Fibroblast of lung (primary cell): Measurements from ENCODE around the gene RNFT2. TPM values are rescaled to one million over a fixed set of nuclear protein-coding genes. Genes with fewer than 3 reads are reported as not detected.

Experiments used
- DNase-seq, 2 donors: peaks; one replicate each; pipeline versions ENCODE4 v3.0.0 to v3.0.0-alpha.2; 2010; ENCODE audit warnings: low read depth in 2 of 2
- H2AFZ ChIP-seq: 2 replicates; pipeline ENCODE4 v1.5.1; 2012; ENCODE audit warnings: low read length, control low read depth, inconsistent platforms
- H3K27ac ChIP-seq: 2 replicates; pipeline ENCODE4 v1.5.1; 2011; ENCODE audit warnings: low read length, control low read depth; ENCODE audit not compliant: insufficient read depth
- H3K27me3 ChIP-seq: 2 replicates; pipeline ENCODE4 v1.5.1; 2011; ENCODE audit warnings: mild to moderate bottlenecking, low read length; ENCODE audit not compliant: control insufficient read depth, insufficient read depth
- H3K36me3 ChIP-seq: 2 replicates; pipeline ENCODE4 v1.5.1; 2011; ENCODE audit warnings: low read length; ENCODE audit not compliant: control insufficient read depth, insufficient read depth
- H3K4me1 ChIP-seq: 2 replicates; pipeline ENCODE4 v1.5.1; 2011; ENCODE audit warnings: low read length; ENCODE audit not compliant: control insufficient read depth, insufficient read depth; ENCODE audit errors: extremely low read depth
- H3K4me2 ChIP-seq: 2 replicates; pipeline ENCODE4 v1.5.1; 2011; ENCODE audit warnings: low read length, control low read depth; ENCODE audit not compliant: insufficient read depth; ENCODE audit errors: extremely low read depth
- H3K4me3 ChIP-seq, 4 experiments: fragments of 200-600 bp in 1 of 4; sonication (generic) in 1 of 4; replicated peaks in 1 of 4; 2 replicates each; pipeline ENCODE4 v1.5.1; 2011 to 2016; ENCODE audit warnings: low read length in 4 of 4, low read depth in 3 of 4, mild to moderate bottlenecking in 3 of 4, control low read depth in 2 of 4, inconsistent platforms in 1 of 4, mixed read lengths in 1 of 4; ENCODE audit not compliant: insufficient read depth in 1 of 4; ENCODE audit errors: control extremely low read depth in 1 of 4
- H3K79me2 ChIP-seq: 2 replicates; pipeline ENCODE4 v1.5.1; 2012; ENCODE audit warnings: mild to moderate bottlenecking, low read length, inconsistent platforms; ENCODE audit not compliant: control insufficient read depth, insufficient read depth
- H3K9ac ChIP-seq: 2 replicates; pipeline ENCODE4 v1.5.1; 2011; ENCODE audit warnings: mild to moderate bottlenecking, low read length, control low read depth; ENCODE audit not compliant: insufficient read depth
- H3K9me3 ChIP-seq: 2 replicates; pipeline ENCODE4 v1.5.1; 2012; ENCODE audit warnings: low read depth, low read length; ENCODE audit not compliant: control insufficient read depth, insufficient read depth
- H4K20me1 ChIP-seq: 2 replicates; pipeline ENCODE4 v1.5.1; 2011; ENCODE audit warnings: low read length; ENCODE audit not compliant: control insufficient read depth, insufficient read depth; ENCODE audit errors: extremely low read depth
- CTCF ChIP-seq, 2 donors: IDR thresholded peaks in 1 of 2; conservative IDR thresholded peaks in 1 of 2; 1 replicate in 1 of 2; 2 replicates in 1 of 2; pipeline ENCODE4 v1.5.1; 2011 to 2012; ENCODE audit warnings: low read length in 2 of 2, control low read depth in 1 of 2, inconsistent platforms in 1 of 2, low read depth in 1 of 2, mild to moderate bottlenecking in 1 of 2
- EZH2 ChIP-seq: IDR thresholded peaks from 2 replicates; pipeline ENCODE4 v1.5.1; 2012; ENCODE audit warnings: low read length, control low read depth, mild to moderate bottlenecking; ENCODE audit errors: missing control alignments
- polyA minus RNA-seq: library from RNA; depleted of rRNA, polyadenylated mRNA; stranded (reverse); fragments of >200 nt; gene quantifications from 2 replicates; pipeline ENCODE4 v1.2.3, GENCODE V29; 2011; ENCODE audit warnings: low replicate concordance
- polyA plus RNA-seq, 2 donors: library from polyadenylated mRNA; depleted of rRNA in 1 of 2; stranded (reverse) in 1 of 2; unstranded in 1 of 2; fragments of >200 nt; gene quantifications; 2 replicates each; pipeline ENCODE4 v1.2.1, GENCODE V29; 2011 to 2012; ENCODE audit warnings: missing spikeins in 1 of 2
- total RNA-seq: library from RNA; depleted of rRNA; stranded (reverse); fragments of >200 nt; gene quantifications from 2 replicates; pipeline ENCODE4 v1.2.1, GENCODE V29; 2014

RNFT2 gene
- total RNA-seq (2.3 and 3.1 TPM in 2 replicates), polyA plus RNA-seq (0.95 and 4.3 TPM in 2 replicates), polyA minus RNA-seq (4.3 and 17.7 TPM in 2 replicates)
- polyA plus RNA-seq (2012), result 0.57 and 2.8 TPM in 2 replicates

- no peaks in the 10 kb centered on the region for H3K9me3 ChIP-seq
- H2AFZ ChIP-seq, result peak within 1 kb of the TSS; percentile 94
- H3K9ac ChIP-seq, result peak within 1 kb of the TSS; percentile 72
- H3K27ac ChIP-seq, result peak within 1 kb of the TSS; percentile 75
- H3K36me3 ChIP-seq, result no peaks in the 10 kb centered on the region
- H4K20me1 ChIP-seq, result no peaks in the 10 kb centered on the region
- DNase-seq, result peak; percentile 99
- peak within 1 kb of the TSS; percentile 98 for H3K4me2 ChIP-seq
- peaks cover 22% of the 10 kb centered on the region for H3K79me2 ChIP-seq
- H3K4me1 ChIP-seq, result no peaks in the 10 kb centered on the region
- no peaks in the 10 kb centered on the region for H3K27me3 ChIP-seq
- H3K4me3 ChIP-seq, result peak within 1 kb of the TSS; percentile 81 to 93 (median 84)
- TF ChIP-seq CTCF (conservative IDR thresholded peaks at IDR 0.05 in 1 of 2, IDR thresholded peaks at IDR 0.05 in 1 of 2; ENCODE audit: low read depth in 1 of 2, low read length in 2 of 2), result no peak
- TF ChIP-seq EZH2, result no peak
Observed at GRCh38 chr12:116737774-116738657, at the start of gene RNFT2, which contains the start of gene SPRING1. Gene RNFT2, plus strand, starts transcription at chr12:116738315. Its CDS starts 2,183 bp downstream, at chr12:116740498. Gene SPRING1, minus strand, starts transcription at chr12:116738069. Its CDS starts 169 bp downstream, at chr12:116737900.

GRCh38 chr12:116689521-116689920, 48.6 kb upstream of the RNFT2 start:
- Histone ChIP-seq H3K9ac (no peak overlapping the region), H3K9me3 (no peaks in the 10 kb centered on the region), H2AFZ (no peak overlapping the region), H3K36me3 (no peaks in the 10 kb centered on the region), H3K27me3 (peaks cover 17% of the 10 kb centered on the region), H4K20me1 (no peaks in the 10 kb centered on the region), H3K4me3 (no peak overlapping the region), H3K27ac (no peak overlapping the region), H3K4me2 (no peak overlapping the region), H3K4me1 (no peaks in the 10 kb centered on the region), H3K79me2 (no peaks in the 10 kb centered on the region)
- DNase-seq, result no peak
- no peak for TF ChIP-seq CTCF (conservative IDR thresholded peaks at IDR 0.05 in 1 of 2, IDR thresholded peaks at IDR 0.05 in 1 of 2; ENCODE audit: low read depth in 1 of 2, low read length in 2 of 2)
- no peak for TF ChIP-seq EZH2

GRCh38 chr12:116689979-116690744, 48.0 kb upstream of the RNFT2 start:
- H2AFZ ChIP-seq, result no peak overlapping the region
- H3K9ac ChIP-seq, result no peak overlapping the region
- TF ChIP-seq CTCF (conservative IDR thresholded peaks at IDR 0.05 in 1 of 2, IDR thresholded peaks at IDR 0.05 in 1 of 2; ENCODE audit: low read depth in 1 of 2, low read length in 2 of 2) (no peak), EZH2 (no peak)
- peaks cover 19% of the 10 kb centered on the region for H3K27me3 ChIP-seq
- no peaks in the 10 kb centered on the region for H3K4me1 ChIP-seq
- no peak overlapping the region for H3K4me3 ChIP-seq
- H3K4me2 ChIP-seq, result no peak overlapping the region
- no peaks in the 10 kb centered on the region for H4K20me1 ChIP-seq
- H3K36me3 ChIP-seq, result no peaks in the 10 kb centered on the region
- no peak overlapping the region for H3K27ac ChIP-seq
- DNase-seq, result no peak
- no peaks in the 10 kb centered on the region for H3K9me3 ChIP-seq
- no peaks in the 10 kb centered on the region for H3K79me2 ChIP-seq
